Measurements from ENCODE around the gene SORD.

DNA sequence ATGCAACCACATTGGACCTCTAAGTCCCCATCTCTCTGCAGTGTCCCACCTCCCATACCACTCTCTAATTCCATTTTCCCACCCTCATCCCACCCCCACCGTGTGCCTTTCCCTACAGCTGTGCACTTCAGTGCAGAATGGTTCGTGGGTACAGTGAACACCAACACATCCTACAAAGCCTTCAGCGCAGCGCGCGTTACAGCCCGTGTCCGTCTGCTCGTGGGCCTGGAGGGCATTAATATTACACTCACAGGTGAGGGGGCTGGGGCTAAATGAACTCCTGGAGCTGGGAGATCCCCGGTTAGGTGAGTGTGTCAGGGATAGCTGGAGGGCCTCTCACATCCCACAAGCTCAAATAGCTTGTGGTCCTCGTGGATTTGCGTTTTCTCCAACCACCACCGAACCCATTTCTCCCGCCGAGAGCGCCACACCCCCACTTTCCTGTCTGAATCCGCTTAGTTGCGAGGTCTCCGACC is 93.0 kb downstream of the SORD start:
- TF ChIP-seq, protein P1, sequence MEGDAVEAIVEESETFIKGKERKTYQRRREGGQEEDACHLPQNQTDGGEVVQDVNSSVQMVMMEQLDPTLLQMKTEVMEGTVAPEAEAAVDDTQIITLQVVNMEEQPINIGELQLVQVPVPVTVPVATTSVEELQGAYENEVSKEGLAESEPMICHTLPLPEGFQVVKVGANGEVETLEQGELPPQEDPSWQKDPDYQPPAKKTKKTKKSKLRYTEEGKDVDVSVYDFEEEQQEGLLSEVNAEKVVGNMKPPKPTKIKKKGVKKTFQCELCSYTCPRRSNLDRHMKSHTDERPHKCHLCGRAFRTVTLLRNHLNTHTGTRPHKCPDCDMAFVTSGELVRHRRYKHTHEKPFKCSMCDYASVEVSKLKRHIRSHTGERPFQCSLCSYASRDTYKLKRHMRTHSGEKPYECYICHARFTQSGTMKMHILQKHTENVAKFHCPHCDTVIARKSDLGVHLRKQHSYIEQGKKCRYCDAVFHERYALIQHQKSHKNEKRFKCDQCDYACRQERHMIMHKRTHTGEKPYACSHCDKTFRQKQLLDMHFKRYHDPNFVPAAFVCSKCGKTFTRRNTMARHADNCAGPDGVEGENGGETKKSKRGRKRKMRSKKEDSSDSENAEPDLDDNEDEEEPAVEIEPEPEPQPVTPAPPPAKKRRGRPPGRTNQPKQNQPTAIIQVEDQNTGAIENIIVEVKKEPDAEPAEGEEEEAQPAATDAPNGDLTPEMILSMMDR (IDR thresholded peaks at IDR 0.05) = no peak
- no peak for TF ChIP-seq ZFX (IDR thresholded peaks at IDR 0.05; ENCODE audit: borderline replicate concordance)
